Pons (tissue), 1 donor: Measurements from ENCODE around the gene CPPED1.
"Not testable (repeated sequence)": the region's sequence is repeated elsewhere in the genome, so short reads cannot be mapped to it uniquely, and the experiment has no call there.

Experiments used
- DNase-seq: peaks from one replicate; pipeline ENCODE4 v3.0.0-alpha.2; 2016; ENCODE audit warnings: low spot score

The CPPED1 gene

GRCh38 chr16:12802048-12802447 is 1.6 kb downstream of the CPPED1 start:
- no peak for DNase-seq

GRCh38 chr16:12801511-12802042 is 2.1 kb downstream of the CPPED1 start:
- DNase-seq: peak; percentile 56

DNA sequence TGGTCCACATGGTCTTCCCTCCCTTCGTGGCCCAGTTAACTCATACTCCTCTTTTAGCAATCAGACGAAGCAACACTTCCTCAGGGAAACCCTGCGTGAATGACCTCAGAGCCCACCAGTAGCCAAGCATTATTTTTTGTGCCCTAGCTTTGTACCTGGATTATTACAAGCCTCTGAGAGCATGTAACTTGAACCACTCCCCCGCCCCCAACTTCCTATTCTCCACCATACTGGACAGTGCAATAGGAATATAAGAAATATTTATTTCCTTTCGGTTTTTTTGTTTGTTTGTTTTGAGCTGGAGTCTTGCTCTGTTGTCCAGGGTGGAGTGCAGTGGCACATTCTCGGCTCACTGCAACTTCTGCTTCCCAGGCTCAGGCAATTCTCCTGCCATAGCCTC is 2.9 kb downstream of the CPPED1 start:
- no peak for DNase-seq

- DNase-seq: not testable (repeated sequence)
Measured at GRCh38 chr16:12799996-12800395, 3.7 kb downstream of the CPPED1 start.

- no peak for DNase-seq
Measured at GRCh38 chr16:12798846-12799245, 4.8 kb downstream of the CPPED1 start.

GRCh38 chr16:12798171-12798570 is 5.5 kb downstream of the CPPED1 start:
- no peak for DNase-seq

DNA sequence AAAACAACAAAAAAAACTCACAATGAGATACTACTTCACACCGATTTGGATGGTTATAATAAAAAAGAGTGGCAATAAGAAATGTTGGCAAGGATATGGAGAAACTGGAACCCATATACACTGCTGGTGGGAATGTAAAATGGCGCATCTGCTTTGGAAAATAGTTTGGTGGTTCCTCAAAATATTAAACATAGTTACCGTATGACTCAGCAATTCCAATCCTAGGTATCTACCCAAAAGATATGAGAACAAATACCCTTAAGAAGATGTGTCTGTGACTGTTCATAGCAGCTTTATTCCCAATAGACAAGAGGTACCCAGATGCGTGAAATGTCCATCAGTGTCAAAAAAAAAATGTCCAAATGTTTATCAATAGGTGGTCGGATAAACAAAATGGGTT is 7.2 kb downstream of the CPPED1 start:
- no peak for DNase-seq

DNA sequence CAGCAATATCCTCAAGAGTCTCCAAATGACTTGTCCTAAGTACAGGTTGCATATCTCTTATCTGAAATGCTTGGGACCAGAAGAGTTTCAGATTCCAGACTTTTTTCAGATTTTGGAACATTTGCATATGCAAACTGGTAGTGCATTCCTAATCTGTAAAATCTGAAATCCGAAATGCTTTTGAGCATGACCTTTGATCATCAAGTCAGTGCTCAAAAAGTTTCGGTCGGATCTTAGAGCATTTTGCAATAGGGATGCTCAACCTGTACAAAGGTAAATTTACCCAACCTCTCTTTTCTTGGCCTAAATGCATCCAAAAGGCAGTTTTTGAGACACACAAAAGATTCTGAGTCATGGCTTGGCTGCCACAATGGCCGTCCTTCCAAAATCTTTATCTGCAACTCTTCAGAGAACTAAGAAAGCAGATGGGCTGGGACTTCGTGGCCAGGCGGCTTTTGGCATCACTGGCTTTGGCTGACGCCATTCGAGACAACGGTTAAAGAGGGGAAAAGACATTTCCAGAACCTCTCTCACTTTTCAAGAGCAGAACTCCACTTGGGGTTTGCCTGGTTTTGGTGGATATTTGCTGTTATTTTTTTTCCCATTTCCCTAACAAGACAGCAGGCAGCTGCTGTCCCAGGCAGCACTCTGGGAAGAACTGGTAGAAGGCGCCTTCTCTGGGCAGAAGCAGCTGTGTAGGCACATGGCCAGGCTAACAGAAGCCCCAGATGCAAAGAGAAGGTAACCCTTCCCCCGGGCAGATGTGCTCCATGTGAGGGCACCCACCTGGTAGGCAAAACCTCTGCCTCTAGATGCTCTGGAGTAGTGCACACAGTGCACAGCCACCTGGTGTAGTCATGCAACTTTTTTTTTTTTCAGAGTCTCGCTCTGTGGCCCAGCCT is 8.9 kb downstream of the CPPED1 start:
- no peak for DNase-seq

DNA sequence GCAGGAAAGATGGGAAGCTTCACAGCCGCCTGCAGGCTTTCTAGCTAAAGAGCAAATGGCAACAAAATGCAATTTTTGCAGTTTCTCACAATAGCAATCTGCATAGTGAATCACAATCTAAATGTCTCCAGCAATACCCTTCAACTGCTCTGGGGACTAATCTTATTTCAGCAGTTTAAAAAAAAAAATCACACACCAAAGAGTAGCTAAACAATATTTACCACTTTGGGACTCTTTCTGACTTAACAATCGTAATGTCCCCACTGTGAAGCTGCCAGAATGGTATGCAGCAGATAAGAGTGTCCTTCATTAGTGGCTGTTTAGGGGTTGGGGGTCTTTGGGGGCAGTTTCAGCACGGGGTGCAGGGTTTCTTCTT is 9.8 kb downstream of the CPPED1 start:
- no peak for DNase-seq

GRCh38 chr16:12793120-12793864 is 10.4 kb downstream of the CPPED1 start:
- no peak for DNase-seq

DNA sequence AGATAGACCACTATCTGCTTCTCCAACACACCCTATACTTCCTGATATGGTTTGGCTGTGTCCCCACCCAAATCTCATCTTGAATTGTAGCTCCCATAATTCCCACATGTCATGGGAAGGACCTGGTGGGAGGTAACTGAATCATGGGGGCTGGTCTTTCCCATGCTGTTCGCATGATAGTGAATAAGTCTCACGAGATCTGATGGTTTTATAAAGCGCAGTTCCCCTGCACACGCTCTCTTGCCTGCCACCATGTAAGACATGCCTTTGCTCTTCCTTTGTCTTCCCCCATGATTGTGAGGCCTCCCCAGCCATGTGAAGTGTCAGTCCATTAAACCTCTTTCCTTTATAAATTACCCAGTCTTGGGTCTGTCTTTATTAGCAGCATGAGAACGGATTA is 11.2 kb downstream of the CPPED1 start:
- DNase-seq: not testable (repeated sequence)

DNA sequence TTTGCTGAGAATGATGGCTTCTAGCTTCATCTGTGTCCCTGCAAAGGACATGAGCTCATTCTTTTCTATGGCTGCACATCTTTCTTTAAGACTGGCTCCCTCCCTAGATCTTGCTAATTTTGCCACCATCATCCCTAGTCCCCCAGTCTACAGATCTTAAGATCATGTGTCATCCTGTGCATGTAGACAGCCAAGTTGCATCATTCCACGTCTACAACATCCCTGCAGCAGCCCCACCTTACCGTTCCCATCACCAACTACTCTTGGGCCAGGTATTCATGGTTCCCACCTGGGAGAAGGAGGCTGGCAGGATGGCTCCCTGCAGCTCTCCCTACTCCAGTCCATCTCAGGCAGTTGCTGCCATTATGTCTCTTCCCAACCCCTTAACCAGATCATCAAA is 12.3 kb downstream of the CPPED1 start:
- no peak for DNase-seq

DNA sequence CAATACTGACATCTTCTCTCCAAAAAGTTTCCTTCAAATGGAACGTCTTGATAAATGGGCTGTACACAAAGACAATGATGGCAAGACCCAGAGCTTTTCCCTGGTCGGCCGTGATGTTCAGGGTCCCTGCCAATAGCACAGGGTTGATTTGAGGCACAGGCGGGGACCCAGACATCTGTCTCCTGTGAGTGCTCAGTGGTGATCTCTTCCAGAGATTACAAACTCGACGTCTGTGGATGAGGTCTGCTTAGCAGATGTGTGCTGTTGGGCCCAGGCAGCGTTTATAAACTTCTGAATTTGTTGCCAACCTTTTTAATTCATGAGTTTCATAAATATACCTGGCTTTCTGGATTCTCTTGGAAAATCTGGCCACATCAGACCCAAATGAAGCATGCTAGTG is 14.9 kb downstream of the CPPED1 start:
- DNase-seq: no peak

- DNase-seq: no peak
Measured at GRCh38 chr16:12786081-12786480, 17.6 kb downstream of the CPPED1 start.

- no peak for DNase-seq
Measured at GRCh38 chr16:12784076-12784475, 19.6 kb downstream of the CPPED1 start.

DNA sequence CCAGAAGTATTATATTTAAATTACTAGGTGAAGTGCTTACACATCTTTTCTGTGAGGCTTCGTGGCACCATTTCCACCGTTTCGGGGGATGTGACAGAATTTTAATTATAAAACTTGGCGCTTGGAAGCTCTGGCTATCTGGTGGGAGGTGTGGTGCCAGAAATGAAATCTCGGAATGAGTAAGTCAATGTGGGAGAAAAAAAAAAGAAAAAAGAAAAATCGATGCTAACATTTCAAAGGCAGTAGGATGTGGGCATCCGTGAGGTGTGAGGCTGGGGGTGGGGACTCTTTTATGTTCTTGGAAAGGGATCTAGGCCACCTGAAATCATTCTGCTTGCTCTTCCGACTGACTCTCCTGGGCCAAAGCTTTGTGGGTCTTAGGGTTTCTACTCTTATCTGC is 21.9 kb downstream of the CPPED1 start:
- no peak for DNase-seq

GRCh38 chr16:12780467-12780866 is 23.2 kb downstream of the CPPED1 start:
- DNase-seq: no peak

- DNase-seq: no peak
Measured at GRCh38 chr16:12778726-12779125, 25.0 kb downstream of the CPPED1 start.

GRCh38 chr16:12775656-12776236 is 27.9 kb downstream of the CPPED1 start:
- no peak for DNase-seq

DNA sequence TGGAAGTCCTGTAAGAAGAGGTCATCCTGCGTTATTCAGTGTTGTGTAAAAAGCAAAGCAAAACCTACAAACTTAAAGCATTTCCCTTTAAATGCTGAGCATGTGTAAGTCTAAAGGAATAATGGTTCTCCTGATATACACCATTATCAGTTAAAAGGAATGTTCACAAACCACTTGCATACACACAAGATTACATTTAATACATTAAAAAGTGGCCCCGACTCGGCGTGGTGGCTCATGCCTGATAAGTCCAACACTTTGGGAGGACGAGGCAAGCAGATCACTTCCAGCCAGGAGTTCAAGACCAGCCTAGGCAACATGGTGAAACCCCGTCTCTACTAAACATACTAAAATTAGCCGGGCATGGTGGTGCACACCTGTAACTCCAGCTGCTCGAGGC is 30.5 kb downstream of the CPPED1 start:
- no peak for DNase-seq

DNA sequence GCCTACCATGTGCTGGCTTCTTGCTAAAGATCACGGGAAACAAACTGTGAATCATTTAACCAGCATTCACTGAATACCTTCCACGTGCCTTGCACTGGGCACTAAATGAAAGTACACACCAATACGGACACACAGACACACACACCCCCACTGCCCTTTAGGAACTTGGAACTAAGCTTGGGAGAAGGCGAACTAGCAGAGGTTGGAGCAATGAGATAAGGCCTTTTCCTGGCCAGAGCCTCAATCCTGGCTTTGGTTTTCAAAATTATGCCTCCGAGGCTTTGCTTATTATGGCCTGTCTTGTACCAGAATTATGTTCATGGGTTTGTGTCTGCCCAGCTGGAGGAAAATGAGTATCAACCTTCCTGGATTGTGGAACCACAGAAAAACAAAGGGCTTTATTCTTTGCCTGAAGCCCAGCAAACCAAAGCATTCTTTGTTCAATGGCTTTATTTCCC is 32.3 kb downstream of the CPPED1 start:
- DNase-seq: peak; percentile 91

DNA sequence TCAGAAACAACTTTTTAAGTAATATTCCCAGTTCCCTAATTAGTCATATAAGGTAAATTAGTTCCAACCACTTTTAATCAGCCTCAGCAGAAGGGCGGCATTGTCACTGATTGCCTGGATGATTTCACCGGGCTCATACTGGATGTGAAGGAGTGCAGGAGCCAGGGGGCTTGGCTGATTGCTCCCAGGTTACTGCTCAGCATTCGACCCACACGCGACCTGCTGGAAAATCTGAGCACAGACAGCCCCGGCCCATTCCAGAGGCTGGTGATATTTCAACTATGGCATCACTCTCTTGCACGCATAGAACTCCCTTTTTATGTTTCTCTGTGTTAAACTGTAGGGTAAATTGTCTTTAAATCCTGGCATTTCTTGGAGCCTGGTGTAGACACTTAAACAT is 34.2 kb downstream of the CPPED1 start:
- DNase-seq: no peak

GRCh38 chr16:12767897-12768296 is 35.8 kb downstream of the CPPED1 start:
- no peak for DNase-seq
